Vagina (tissue), 2 donors: Measurements from ENCODE around the gene FOXO1.

Source experiments
- CTCF ChIP-seq, 3 experiments: fragments of 450-650 bp in 2 of 3; fragments of 200-600 bp in 1 of 3; sonication (generic) in 1 of 3; IDR thresholded peaks; one replicate each; pipeline ENCODE4 v1.5.1; 2017 to 2019; ENCODE audit warnings: antibody characterized with exemption in 3 of 3, mild to moderate bottlenecking in 2 of 3, moderate library complexity in 2 of 3
- POLR2A ChIP-seq, 2 donors: fragments of 450-650 bp; IDR thresholded peaks; one replicate each; pipeline ENCODE4 v1.6.1; 2017; ENCODE audit warnings: antibody characterized with exemption in 2 of 2, mild to moderate bottlenecking in 2 of 2, moderate library complexity in 2 of 2

- no peak for TF ChIP-seq CTCF (IDR thresholded peaks at IDR 0.05)
- no peak for TF ChIP-seq POLR2A (IDR thresholded peaks at IDR 0.05)
Observed at GRCh38 chr13:40585911-40586471, 80.5 kb downstream of the FOXO1 start.
